GM15510 (cell line): ENCODE measurements around the gene MLYCD.

ENCODE experiments used
- POLR2A ChIP-seq: IDR thresholded peaks from 3 replicates; pipeline ENCODE4 v1.6.1; 2011; ENCODE audit warnings: borderline replicate concordance; ENCODE audit not compliant: insufficient read length; ENCODE audit errors: extremely low read depth

Gene MLYCD

DNA sequence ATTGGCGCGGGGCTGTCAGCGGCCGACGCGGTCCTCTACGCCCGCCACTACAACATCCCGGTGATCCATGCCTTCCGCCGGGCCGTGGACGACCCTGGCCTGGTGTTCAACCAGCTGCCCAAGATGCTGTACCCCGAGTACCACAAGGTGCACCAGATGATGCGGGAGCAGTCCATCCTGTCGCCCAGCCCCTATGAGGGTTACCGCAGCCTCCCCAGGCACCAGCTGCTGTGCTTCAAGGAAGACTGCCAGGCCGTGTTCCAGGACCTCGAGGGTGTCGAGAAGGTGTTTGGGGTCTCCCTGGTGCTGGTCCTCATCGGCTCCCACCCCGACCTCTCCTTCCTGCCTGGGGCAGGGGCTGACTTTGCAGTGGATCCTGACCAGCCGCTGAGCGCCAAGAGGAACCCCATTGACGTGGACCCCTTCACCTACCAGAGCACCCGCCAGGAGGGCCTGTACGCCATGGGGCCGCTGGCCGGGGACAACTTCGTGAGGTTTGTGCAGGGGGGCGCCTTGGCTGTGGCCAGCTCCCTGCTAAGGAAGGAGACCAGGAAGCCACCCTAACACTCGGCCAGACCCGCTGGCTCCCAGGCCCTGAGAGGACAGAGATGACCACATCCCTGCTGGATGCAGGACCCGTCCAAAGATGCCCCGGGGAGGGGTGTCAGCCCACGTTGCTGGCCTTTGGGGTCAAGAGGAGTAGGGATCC lies 66.7 kb downstream of the MLYCD start:
- no peak for TF ChIP-seq POLR2A

DNA sequence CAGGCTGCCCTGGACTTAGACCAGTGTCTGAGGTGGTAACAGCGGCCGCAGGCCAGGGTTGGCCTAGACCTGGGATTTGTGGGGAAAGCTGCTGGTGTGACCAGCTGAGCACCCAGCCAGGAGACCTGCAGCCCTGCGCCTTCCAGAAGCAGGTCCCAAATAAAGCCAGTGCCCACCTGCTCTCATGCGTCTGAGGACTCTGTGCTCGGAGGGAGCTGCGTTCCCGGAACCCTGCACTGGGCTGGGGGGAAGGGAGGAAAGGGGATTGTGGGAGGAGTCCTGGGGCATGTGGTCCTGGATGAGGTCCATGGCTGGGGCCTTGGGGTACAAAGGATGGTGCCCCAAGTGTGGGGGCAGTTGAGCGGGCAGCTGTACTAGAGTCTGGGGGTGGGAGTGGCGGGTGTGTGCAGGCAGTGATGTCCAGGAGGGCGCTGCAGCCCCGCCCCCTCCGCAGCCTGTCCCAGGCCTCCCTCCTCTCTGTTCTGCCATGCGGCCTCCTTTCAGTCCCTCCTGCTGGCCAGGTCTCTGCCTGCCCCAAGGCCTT lies 67.3 kb downstream of the MLYCD start:
- no peak for TF ChIP-seq POLR2A

DNA sequence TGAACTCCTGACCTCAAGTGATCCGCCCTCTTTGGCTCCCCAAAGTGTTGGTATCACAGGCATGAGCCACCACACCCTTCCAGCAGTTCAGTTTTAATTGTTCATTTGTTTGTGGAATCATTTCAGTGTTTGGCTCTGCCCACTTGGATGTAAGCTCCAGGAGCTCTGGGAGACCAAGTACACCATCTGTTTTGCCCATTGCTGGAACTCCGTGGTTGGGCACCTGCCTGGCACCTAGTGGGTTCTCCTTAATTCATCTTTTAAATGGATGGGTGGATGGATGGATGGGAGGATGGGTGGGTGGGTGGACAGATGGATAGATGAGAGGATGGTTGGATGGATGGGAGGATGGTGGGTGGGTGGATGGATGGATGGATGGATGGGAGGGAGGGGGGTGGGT lies 68.2 kb downstream of the MLYCD start:
- TF ChIP-seq POLR2A: no peak

DNA sequence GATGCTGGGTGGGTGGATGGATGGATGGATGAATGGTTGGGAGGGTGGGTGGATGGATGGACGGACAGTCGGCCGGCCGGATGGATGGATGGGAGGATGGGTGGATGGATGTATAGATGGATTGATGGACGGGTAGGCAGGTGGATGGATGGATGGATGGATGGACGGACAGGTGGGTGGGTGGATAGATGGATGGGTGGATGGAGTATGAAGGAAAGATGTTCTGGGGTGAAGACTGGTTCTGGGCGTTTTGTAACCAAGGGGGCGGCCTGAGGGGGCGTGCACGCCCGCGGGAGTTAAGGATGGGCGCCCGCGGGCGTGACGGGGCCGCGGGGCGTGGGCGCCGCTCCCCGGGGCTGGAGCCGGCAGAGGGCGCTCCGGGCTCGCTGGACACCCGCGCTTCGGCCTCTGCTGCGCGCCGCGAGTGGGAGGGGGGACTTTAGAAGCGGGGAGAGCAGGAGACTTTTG lies 69.0 kb downstream of the MLYCD start, which contains the start of gene NECAB2:
TSS of gene NECAB2 (plus strand) at position 407 of the 468 bp plus-strand sequence. CDS start 405 bp downstream, outside the sequence.
- no peak for TF ChIP-seq POLR2A

DNA sequence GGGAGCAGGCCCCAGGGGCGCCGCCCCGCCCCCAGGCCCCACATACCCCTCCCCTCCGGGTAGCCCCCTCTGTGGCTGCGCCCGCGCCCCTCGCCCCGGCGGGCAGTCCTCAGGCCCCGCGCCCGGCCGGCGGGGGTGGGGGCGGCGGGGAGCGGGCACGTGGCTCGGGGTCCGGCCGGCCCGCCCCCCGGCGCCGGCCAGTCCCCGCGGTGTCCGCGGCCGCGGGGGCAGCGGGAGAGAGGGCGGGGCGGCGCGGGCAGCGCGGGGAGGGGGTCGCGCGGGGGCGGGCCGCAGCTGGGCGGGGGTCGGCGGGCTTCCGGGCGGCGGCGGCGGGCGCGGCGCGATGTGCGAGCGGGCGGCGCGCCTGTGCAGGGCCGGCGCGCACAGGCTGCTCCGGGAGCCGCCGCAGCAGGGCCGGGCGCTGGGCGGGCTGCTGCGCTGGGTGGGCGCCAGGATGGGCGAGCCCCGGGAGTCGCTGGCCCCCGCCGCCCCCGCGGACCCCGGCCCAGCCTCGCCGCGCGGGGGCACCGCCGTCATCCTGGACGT lies 69.5 kb downstream of the MLYCD start:
- no peak for TF ChIP-seq POLR2A

DNA sequence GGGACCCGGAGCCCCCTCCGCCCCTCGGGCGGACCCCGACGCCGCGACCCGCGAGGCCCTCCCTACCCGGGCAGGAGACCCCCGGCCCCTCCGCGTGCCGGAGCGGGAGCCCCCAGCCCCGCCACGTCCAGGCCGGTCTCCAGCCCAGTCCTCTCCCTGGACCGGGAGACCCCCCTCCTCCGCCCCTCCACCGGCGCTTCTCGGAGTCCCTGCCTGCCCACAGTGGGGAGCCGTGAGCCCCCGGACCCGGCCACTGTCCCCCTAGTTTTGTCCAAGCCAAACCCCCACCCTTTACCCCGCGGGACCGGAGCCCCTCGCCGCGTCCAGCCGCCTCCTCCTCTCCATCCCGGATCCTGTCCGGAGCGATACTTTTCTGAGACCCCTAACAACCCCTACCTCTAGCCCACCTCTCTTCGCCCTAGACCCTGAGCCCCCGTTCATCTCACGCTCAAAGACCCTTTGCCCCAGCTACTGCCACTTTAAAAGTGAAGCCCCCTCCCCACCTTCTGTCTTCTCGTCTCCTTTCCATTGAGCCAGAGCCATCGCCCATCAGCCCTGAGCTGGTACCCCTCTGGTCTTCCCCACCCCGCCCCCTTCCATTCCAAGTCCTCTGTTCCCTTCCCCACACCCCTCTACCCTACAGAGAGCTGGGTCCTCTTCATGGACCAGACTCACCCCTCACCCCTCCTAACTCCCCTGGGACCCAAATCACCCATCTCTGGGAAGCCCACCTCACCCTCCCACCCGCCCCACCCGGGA lies 70.2 kb downstream of the MLYCD start:
- no peak for TF ChIP-seq POLR2A

DNA sequence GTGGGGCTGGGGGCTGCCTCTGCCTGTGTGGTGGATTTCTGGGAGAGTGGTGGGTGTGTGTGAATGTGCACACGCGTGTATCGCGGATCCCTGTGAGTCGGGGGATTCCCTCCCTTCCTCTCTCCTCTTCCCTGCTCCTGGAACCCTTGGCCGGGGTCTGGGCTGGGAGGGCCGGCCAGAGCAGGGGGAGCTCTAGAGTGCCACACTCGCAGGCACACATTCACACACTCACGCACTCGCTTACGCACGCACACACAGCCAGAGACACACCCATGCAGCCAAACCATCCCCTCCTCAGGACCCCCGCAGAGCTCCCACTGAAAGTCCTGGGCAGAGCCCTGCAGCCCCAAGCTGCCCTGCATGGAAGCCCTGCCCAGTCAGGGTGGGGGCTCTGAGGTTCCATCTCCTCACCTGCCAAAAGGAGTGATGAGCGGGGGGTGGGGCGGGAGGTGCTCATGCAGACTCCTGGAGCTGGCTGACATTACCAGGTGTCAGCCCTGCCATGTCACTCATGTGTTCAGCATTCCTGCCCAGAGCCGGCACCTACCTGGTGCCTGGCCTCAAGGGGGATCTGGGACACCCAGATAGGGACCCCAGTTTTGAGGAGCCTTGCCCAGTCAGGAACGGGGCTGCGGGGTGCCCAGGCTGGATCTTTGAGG lies 71.0 kb downstream of the MLYCD start:
- no peak for TF ChIP-seq POLR2A

DNA sequence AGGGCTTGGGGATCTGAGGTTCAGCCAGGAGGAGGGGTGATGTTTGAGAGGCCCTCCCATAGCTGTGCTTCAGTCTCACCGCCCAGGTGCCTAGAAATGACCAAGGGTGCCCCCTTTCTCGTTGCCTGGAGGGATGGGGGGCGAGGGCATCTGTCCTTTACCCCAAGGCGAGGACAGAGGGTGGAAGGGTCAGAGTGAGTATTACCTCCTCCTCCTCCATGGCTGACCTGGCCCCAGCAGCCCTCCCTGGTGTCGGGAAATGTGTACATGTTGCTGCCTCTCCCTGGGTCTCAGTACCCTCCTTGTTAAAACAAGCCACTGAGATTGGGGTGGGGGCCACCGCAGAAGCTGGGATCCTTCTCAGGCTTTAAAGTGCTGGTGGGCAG lies 71.5 kb downstream of the MLYCD start:
- no peak for TF ChIP-seq POLR2A

DNA sequence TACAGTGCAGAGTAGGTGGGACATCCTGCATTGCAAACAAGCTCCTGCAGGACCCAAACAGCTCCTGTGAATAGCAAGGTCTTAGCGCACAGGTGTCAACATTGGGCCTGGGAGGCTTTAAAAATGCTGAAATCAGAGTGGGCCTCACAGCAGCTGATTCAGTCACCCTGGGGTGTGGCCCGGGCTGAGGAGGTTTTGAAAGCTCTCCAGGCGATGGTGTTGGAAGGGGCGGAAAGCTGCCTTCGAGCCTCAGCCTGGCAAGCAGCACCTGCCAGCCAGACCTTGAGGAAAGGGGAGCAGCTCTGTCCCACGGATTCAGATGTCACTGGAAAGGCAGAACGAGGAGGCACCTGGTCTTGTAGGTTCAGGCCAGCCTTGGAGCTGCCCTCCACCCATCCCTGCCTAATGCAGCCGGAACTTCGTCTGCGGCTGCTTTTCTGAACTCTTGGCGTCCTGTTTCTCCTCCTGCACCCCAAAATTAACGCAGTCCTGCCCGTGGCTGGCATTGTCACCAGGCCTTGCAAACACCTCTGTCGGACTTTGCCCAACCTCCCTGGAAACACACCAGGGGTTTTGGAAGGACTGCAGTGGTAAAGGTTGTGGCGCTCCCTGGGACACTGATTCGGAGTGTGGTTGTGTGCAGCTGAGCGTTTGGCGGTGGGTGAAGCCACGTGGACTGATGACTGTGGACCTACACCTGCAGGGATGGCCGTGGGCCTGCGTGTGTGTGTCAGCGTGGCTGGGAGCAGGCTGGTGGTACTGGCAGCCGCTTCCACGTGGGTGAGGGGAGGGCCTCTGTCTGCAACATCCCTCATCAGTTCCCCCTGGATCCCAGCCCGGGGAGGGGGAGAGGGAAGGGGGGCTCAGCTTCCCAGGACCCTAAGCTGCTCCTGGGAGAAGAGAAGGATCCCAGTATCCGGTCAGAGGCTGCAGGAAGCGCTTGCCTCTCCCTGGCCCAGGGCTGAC lies 72.5 kb downstream of the MLYCD start:
- no peak for TF ChIP-seq POLR2A

DNA sequence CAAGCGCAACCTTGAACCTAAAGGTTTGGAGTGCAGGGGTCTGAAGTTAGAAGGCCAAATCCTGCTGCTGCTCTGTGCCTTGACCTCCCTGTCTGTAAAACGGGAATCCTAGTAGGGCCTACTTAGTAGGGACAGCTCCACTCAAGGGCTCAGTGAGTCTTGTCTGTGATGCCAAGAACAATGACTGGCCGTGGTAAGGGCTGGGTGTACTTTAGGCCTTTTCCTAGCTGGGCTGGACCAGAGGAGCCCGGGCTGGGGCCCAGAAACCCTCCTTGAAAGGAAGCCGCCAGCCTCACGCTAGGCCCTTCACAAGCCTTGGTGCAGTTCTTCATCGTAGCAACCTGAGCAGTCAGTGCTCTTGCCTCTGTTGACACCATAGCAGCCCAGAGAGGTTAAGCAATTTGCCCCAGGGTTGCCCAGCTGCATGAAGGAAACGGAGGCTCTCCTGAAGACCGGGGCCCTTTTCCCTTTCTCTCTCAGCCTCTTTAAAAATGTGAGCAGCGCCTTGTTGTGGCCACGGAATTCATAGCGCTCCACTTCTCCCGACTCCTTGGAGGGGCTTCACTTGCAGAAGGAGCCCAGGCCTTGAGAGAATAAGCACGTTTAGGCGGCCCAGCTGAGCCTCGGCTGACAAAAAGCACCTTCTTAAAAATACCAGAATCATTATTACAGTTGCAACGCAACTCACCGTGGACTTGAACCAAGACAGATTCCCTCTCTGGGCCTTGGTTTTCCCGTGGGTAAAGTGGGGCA lies 73.5 kb downstream of the MLYCD start:
- no peak for TF ChIP-seq POLR2A

DNA sequence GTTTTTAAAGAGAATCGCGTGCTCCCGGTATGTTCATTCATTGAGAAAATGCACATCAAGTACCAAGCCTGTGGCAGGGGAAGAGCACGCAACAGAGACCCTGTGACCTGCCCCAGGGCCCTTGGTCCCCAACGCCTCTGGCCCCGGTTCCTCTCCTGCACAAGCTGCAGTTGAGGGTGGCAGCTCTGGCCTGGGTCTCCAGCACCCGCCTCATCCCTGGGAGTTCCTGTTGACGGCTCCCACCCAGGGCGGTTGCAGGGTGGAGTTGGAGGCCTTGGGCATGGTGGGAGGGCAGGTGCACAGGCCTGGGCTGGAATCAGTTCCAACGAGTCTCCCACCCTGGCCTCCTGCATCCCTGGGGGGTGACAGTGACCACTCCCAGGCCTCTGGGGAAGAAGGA lies 74.2 kb downstream of the MLYCD start:
- no peak for TF ChIP-seq POLR2A

DNA sequence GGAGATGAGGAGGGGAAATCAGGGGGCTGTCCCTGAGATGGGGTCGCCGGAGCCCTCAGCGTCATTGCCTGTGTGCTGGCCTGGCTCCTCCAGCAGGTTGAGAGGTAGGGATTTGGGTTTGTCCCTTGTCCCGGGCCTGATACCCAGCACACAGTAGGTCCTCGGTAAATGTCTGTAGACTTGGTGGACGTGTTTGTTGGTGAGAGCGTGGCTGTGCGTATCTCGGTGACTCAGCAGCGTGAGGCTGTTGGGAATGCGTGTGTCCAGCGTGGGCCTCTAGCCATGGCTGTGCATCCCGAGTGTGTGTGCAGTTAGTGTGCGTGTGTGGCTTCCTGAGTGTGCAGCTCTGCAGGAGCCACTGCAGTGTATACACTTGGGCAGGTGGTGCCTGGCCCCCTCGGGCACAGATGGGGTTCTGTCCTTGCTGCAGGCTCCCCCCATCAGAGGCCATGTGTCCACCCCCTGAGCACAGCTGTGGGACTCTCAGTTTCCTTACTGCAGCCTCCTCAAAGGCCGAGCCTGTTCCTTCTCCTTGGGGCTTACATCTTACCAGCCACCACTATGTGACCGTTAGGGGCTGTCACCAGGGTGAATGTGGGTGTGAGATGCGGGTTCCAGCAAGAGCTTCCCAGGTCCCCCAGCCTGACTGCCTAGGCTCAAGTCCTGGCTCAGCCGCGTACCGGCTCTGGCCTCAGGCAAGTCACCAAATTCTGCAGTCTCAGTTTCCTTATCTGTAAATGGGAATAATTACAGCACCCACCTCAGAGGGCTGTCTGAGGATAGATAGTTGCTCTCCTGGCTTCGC lies 74.9 kb downstream of the MLYCD start:
- TF ChIP-seq POLR2A: no peak
